ENCODE results near the gene RNU1-4. TPM values are rescaled to one million over a fixed set of nuclear protein-coding genes. Genes with fewer than 3 reads are reported as not detected.
"Not testable (repeated sequence)": the region's sequence is repeated elsewhere in the genome, so short reads cannot be mapped to it uniquely, and the experiment has no call there.

The RNU1-4 gene
- total RNA-seq, 1 donor from 2014 or later: 3,945 TPM

DNA sequence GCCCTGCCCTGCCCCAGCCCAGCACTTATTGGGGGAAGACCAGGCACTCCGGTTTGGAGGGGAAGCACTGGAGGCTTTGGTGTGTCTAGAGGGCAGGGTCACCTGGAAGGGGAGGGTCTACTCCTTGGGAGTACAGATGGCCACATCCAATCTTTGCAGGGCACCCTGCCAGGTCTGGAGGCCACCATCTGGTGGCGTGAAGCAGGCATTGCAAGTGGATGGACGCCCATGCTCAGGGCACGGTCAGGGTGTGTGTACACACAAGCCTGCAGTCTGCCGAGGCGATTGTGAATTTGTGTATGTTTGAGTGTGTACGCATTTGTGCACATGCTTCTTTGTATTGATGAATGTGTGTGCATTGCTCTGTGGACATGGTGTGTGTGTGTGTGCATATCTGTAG, 37.2 kb upstream of the RNU1-4 start:
- not testable (repeated sequence) for H3K4me3 Mint-ChIP-seq; H3K27ac Mint-ChIP-seq; H3K4me1 Mint-ChIP-seq; DNase-seq (ENCODE audit: low spot score in 2 of 2, unreplicated experiment in 2 of 2); H3K36me3 Mint-ChIP-seq; H3K27me3 Mint-ChIP-seq (ENCODE audit: low read depth); H3K9me3 Mint-ChIP-seq

DNA sequence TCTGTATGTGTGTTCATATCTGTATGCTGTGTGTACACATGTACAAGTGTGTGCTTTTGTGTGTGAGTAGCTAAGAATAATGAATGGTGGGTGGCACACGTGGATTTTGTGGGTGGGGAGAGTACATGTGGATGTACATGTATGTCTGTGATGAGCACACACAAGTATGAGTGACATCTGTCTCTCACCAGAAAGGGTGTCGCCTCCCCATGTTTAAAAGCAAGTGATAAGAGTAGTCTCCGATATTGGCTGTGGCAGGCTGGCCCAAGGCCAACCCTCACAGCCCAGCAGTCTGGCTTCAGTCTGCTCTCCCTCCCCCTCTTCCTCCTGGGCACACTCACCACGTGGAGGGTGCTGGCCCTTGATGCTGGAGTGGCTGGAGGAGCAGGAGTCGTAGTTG, 36.7 kb upstream of the RNU1-4 start:
- H3K27ac Mint-ChIP-seq; DNase-seq (ENCODE audit: low spot score in 2 of 2, unreplicated experiment in 2 of 2): not testable (repeated sequence)

DNA sequence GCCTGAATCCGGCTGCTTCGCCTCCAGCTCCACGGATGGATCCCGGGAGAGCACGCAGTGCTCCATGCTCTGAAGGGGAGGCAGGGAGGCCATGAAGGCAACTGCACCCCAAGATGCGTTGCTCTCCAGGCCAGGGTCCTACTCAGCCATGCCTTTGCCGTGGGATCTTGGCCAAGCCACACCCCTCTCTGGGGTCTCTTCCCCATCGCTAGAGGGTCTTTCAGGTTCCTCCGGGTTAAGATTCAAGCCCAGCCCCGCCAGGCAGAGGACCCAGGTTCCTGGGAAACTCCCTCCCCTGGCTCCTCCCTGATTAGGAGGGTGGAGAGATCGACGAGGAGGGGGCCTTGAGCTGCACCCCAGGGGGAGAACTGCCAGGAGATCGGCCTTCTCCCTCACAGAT, 36.2 kb upstream of the RNU1-4 start:
- DNase-seq (ENCODE audit: low spot score in 2 of 2, unreplicated experiment in 2 of 2); H3K4me3 Mint-ChIP-seq; H3K27ac Mint-ChIP-seq; H3K9me3 Mint-ChIP-seq; H3K27me3 Mint-ChIP-seq (ENCODE audit: low read depth); H3K4me1 Mint-ChIP-seq; H3K36me3 Mint-ChIP-seq: not testable (repeated sequence)

More for the DNA sequence above, 36.7 kb upstream of the RNU1-4 start:
- H3K27me3 Mint-ChIP-seq (ENCODE audit: low read depth); H3K4me1 Mint-ChIP-seq; H3K9me3 Mint-ChIP-seq; H3K36me3 Mint-ChIP-seq; H3K4me3 Mint-ChIP-seq: not testable (repeated sequence)

DNA sequence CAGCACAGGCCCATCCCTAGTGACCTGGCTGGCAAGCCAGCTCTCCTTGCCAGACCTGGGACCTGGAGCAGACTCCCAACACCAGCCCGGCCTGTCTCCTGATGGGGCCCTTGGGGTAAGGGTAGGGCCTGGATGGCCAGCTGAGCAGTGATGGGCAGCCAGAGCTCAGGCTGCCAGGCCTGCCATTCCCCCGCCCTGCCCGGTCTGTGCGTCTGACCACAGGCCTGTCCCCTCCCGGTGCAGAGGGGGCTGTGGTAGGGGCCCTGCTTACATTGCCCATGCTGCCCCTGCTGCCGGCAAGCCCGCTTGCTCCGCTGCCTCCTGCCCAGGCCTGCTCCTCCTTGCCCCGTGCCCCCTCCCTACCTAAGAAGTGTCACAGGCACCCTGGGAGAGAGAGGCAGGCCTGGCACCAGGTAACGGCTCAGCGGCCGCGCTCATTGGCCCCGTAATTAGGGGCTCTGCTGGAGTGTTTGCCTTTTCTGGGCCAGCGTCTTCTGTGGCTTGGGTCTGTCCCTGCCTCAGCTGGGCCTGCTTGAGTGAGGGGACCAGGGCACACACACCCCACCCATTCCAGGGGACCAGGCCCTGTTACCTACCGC, 35.7 kb upstream of the RNU1-4 start:
- DNase-seq (ENCODE audit: low spot score in 2 of 2, unreplicated experiment in 2 of 2); H3K27me3 Mint-ChIP-seq (ENCODE audit: low read depth); H3K9me3 Mint-ChIP-seq; H3K36me3 Mint-ChIP-seq; H3K4me3 Mint-ChIP-seq; H3K27ac Mint-ChIP-seq; H3K4me1 Mint-ChIP-seq: not testable (repeated sequence)

DNA sequence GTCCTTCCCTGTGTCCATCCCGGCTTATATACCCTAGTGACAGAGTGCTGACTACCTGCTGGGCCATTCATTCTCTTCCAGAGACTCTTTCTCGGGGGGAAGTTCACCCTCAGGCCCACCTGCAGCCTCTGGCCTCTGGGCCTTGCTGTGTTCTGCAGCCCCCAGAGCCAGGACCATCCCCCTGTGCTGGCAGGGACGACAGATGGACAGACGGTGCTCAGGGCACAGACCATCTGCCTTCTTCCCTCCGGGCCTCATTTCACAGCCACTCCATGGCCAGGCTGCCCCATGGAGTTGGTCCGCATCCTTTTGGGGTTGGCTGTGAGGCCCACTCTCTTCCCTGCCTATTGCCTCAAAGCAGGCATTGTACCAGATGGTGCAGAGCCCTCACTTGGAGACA, 34.0 kb upstream of the RNU1-4 start:
- H3K9me3 Mint-ChIP-seq; H3K4me1 Mint-ChIP-seq; H3K27me3 Mint-ChIP-seq (ENCODE audit: low read depth): not testable (repeated sequence)

DNA sequence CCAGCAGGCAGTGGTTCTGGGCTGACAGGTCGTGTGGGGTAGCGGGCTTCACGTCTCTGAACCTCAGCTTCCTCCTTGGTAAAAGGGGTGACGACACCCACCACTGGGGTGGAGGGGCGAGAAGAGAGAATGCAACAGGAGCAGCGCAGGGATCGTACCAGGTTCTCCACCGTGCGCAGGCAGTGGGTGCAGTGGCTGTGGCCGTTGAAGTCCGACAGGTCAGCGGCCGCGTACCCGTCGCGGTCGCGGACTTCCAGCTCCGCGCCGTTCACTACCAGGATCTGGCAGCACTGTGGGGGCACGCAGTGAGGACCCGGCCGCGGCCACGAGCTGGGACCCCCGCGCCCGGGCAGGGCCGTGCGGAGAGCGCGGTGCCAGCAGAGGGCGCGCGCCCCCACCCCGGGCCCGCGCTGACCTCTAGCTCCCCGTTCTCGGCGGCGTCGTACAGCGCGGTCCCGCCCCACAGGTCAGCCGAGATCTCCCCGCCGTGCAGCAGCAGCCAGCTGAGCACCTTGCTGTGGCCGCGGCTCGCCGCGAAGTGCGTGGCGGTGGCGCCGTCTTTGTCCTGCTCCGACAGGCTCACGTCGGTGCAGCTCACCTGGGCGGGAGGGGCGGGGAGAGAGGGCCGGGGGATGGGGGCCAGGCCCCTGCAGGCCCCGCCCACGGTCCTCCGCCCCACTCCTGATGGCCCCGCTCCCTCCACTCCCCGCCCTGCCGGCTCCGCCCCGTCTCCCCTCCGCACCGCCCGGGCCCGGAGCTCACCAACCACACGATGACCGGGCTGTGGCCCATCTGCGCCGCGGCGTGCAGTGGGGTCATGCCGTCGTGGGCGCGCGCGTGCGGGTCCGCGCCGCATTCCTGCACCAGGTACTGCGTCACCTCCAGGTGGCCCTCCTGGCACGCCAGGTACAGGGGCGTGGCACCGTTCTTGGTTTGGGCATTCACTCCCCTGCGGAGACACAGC, 32.9 kb upstream of the RNU1-4 start:
- not testable (repeated sequence) for H3K36me3 Mint-ChIP-seq; H3K9me3 Mint-ChIP-seq; H3K27me3 Mint-ChIP-seq (ENCODE audit: low read depth); H3K4me3 Mint-ChIP-seq; H3K27ac Mint-ChIP-seq; H3K4me1 Mint-ChIP-seq
- peak in 1 of 2 experiments; percentile 38 for DNase-seq (ENCODE audit: low spot score in 2 of 2, unreplicated experiment in 2 of 2)

More for the DNA sequence above, 34.0 kb upstream of the RNU1-4 start:
- H3K4me3 Mint-ChIP-seq; DNase-seq (ENCODE audit: low spot score in 2 of 2, unreplicated experiment in 2 of 2); H3K27ac Mint-ChIP-seq; H3K36me3 Mint-ChIP-seq: not testable (repeated sequence)

DNA sequence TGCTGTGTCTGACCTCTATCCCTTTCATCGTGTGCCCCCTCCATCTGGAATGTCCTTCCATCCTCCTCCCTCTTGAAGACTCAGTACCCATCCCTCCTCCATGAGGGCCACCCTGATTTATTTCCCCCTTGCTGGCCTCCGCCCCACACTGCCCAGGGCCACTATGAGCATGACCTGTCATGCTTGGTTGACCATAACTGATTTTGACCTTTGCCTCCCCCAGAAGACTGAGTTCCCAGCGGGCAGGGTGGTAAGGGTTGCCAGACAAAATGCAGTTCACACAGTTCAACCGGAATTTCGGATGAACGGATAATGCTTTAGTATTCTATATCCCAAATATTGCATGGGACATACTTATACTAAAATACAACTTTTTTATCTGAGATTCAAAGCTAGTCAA, 31.6 kb upstream of the RNU1-4 start:
- not testable (repeated sequence) for H3K4me3 Mint-ChIP-seq; H3K27me3 Mint-ChIP-seq (ENCODE audit: low read depth); H3K9me3 Mint-ChIP-seq; H3K36me3 Mint-ChIP-seq; H3K4me1 Mint-ChIP-seq; H3K27ac Mint-ChIP-seq; DNase-seq (ENCODE audit: low spot score in 2 of 2, unreplicated experiment in 2 of 2)

DNA sequence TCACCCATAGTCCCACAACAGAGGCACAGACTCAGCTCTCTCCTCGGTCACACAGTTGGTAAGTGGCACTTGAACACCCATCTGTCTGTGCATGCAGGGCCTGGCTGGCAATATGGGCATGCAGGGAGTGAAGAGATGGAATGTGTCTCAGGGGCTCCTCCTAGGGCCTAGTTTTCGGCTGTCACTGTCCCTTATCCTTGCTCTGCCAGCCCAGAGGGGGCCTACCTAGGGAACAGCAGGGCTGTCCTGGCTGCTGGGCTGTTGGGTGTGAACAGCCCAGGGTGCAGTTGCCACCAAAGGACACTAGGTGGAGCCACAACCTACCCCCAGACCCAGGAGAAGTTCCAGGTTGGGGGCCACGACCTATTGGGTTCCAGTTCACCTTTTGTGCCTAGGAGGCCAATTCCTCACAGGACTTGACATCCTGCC, 30.6 kb upstream of the RNU1-4 start:
- not testable (repeated sequence) for H3K27me3 Mint-ChIP-seq (ENCODE audit: low read depth); H3K4me1 Mint-ChIP-seq; H3K9me3 Mint-ChIP-seq; H3K4me3 Mint-ChIP-seq; H3K27ac Mint-ChIP-seq; DNase-seq (ENCODE audit: low spot score in 2 of 2, unreplicated experiment in 2 of 2); H3K36me3 Mint-ChIP-seq

DNA sequence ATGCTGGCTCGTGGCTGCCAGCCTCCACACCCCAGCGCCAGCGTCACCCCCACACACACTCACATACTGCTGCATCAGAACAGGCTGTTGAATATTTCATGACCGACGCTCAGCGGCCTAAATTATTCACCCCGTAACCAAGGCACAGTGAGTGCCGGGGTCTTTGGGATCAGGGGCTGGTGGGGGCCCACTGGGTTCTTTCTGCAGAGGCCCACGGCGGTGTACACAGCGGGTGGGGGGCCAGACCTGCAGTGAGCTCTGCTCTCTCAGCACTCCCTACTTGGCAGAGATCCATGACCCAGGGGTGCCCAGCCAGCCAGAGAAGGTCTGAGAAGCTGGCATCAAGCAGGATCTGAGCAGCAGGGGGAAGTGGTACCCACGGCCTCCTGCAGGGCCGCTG, 29.7 kb upstream of the RNU1-4 start:
- H3K27ac Mint-ChIP-seq; H3K4me1 Mint-ChIP-seq; H3K4me3 Mint-ChIP-seq; H3K36me3 Mint-ChIP-seq; DNase-seq (ENCODE audit: low spot score in 2 of 2, unreplicated experiment in 2 of 2); H3K9me3 Mint-ChIP-seq; H3K27me3 Mint-ChIP-seq (ENCODE audit: low read depth): not testable (repeated sequence)

DNA sequence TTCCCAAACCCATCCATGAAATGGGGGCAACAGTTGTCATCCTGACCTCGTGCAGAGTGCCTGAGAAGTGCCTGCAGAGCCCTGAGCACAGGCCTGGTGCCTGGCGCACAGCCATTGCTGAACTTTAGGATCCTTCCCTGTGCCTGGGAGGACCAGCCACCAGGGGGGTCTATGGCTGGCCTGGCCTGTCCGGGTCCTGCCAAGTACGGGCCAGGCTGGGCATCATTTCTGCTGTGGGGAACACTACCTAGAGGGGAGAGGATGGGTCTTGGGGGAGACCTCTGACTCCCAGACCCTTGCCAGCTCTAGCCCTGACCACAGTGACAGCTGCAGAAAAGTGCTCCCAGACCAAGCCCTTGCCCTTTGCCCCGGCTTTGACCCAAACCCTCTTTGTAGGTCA, 28.2 kb upstream of the RNU1-4 start:
- H3K9me3 Mint-ChIP-seq; H3K27ac Mint-ChIP-seq; H3K4me3 Mint-ChIP-seq; DNase-seq (ENCODE audit: low spot score in 2 of 2, unreplicated experiment in 2 of 2); H3K27me3 Mint-ChIP-seq (ENCODE audit: low read depth); H3K4me1 Mint-ChIP-seq; H3K36me3 Mint-ChIP-seq: not testable (repeated sequence)

DNA sequence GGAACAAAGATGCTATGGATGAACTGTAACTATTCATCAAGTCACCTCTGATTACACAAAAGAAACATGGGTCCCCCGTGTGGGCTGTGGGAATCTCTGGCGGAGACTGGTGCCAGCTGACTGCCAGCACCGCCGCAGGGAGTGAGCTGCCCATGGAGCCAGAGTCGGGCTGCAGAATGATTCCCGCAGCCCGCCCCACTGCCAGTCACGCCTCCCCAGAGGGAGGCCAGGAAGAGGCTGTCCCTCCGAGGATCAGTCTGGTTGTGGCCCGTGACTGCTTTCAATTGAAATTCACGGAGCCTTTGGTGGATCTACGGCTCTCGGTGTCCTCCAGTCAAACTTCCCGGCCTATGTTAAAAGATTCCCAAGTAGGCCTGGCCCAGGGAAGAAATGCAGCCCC, 27.7 kb upstream of the RNU1-4 start:
- H3K9me3 Mint-ChIP-seq; H3K27me3 Mint-ChIP-seq (ENCODE audit: low read depth); DNase-seq (ENCODE audit: low spot score in 2 of 2, unreplicated experiment in 2 of 2); H3K36me3 Mint-ChIP-seq; H3K4me3 Mint-ChIP-seq; H3K27ac Mint-ChIP-seq; H3K4me1 Mint-ChIP-seq: not testable (repeated sequence)

DNA sequence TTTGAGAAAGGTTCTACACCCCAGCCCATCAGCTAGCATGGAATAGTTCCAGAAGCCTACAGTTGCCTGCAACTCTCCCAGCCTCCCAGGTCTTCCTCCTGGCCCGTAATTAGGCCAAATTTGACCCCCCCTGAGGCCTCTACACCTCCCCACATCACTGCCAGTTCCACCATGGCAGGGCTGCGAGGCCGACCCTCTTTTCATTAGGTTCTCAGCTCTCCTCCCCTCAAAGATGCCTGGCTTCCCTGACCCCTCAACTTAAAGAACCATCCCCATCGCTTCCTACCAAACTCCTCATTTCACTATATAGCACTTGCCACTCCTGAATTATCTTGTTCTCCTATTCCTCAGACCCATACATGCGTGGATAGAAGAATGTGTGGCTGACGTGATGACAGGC, 27.3 kb upstream of the RNU1-4 start:
- not testable (repeated sequence) for H3K4me1 Mint-ChIP-seq

DNA sequence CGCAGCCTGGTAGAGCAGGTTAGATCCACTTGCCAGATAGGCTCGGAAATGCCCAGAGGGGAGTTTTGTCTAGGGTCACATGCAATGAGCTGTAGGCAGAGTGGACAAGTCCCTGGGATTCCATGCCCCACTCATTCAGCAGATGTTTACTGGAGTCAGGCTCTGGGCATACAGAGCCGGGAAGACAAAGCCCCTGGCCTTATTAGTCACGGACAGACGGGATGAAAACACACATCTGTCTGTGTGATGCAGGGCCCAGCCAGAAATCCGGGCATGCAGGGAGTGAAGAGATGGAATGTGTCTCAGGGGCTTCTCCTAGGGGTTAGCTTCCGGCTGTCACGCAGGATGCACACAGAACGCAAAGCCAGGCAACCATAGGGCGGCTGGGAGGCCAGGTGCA, 26.8 kb upstream of the RNU1-4 start:
- not testable (repeated sequence) for H3K36me3 Mint-ChIP-seq; H3K4me1 Mint-ChIP-seq; H3K27ac Mint-ChIP-seq; H3K27me3 Mint-ChIP-seq (ENCODE audit: low read depth); DNase-seq (ENCODE audit: low spot score in 2 of 2, unreplicated experiment in 2 of 2); H3K9me3 Mint-ChIP-seq; H3K4me3 Mint-ChIP-seq

More for the DNA sequence above, 27.3 kb upstream of the RNU1-4 start:
- not testable (repeated sequence) for H3K27me3 Mint-ChIP-seq (ENCODE audit: low read depth); DNase-seq (ENCODE audit: low spot score in 2 of 2, unreplicated experiment in 2 of 2); H3K27ac Mint-ChIP-seq; H3K36me3 Mint-ChIP-seq; H3K4me3 Mint-ChIP-seq; H3K9me3 Mint-ChIP-seq

All from mesothelial cell of epicardium (in vitro differentiated cells).